ENCODE results near the gene ZNF511. TPM values are rescaled to one million over a fixed set of nuclear protein-coding genes. Genes with fewer than 3 reads are reported as not detected.

The ZNF511 gene, protein sequence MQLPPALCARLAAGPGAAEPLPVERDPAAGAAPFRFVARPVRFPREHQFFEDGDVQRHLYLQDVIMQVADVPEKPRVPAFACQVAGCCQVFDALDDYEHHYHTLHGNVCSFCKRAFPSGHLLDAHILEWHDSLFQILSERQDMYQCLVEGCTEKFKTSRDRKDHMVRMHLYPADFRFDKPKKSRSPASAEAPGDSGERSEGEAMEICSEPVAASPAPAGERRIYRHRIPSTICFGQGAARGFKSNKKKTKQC
- total RNA-seq (2022): 28.9 and 42.7 TPM in 2 replicates
- Bru-seq, nascent RNA: percentile 61 among the genes with signal in this experiment
- BruChase-seq, experiment 1, labeled RNA remaining after a 6-hour chase: percentile 78 among the genes with signal in this experiment
- percentile 64 among the genes with signal in this experiment for BruChase-seq, experiment 2, labeled RNA remaining after a 2-hour chase
- long read RNA-seq, transcript ZNF511-202 (6 exons, 1,520 nt): major isoform, 74 of 85 reads
- long read RNA-seq, partial matches to known transcripts: 2 of 85 reads
- long read RNA-seq, other reads (novel, unspliced or antisense): 5 of 85 reads

DNA sequence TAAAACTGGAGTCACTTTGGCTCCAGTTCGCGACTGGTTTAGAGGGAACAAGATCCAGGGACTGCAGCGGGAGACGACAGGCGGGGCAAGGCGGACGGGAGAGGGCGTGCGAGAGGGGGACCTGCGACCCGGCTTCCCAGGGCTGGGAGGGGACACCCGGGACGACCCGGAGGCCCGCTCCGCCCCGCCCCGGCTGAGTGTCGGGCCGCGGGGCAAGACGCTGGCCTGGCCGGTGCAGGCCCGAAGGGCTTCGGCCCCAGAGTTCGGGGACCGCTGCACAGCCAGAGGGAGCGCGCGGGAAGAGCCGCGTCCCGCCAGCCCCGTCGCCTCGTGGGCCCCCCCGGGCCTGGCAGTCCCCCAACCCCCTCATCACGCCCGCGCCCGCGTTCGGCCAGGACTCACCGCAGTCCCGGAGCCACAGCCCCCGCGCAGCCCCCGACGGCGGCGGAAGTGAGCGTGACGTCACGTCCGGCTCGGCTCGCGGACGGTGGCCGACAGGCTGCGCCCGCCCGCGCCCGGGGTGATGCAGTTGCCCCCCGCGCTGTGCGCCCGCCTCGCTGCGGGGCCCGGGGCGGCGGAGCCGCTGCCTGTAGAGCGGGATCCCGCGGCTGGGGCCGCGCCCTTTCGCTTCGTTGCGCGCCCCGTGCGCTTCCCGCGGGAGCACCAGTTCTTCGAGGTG, at the start of gene ZNF511, which contains the start of gene TUBGCP2:
Gene ZNF511, plus strand, starts transcription at position 494 of the 679 bp plus-strand sequence. Its CDS starts 30 bp downstream, at position 524.
Gene TUBGCP2, minus strand, starts transcription at position 452 of the 679 bp plus-strand sequence. CDS start 5,931 bp downstream, outside the sequence.
- intact Hi-C loops (cut with micrococcal nuclease): loop anchor here (1.0 to 5.0 kb wide), 3 partner anchors 49 to 406 kb away; no protein-coding TSS in a partner anchor
- TF ChIP-seq, protein P1, sequence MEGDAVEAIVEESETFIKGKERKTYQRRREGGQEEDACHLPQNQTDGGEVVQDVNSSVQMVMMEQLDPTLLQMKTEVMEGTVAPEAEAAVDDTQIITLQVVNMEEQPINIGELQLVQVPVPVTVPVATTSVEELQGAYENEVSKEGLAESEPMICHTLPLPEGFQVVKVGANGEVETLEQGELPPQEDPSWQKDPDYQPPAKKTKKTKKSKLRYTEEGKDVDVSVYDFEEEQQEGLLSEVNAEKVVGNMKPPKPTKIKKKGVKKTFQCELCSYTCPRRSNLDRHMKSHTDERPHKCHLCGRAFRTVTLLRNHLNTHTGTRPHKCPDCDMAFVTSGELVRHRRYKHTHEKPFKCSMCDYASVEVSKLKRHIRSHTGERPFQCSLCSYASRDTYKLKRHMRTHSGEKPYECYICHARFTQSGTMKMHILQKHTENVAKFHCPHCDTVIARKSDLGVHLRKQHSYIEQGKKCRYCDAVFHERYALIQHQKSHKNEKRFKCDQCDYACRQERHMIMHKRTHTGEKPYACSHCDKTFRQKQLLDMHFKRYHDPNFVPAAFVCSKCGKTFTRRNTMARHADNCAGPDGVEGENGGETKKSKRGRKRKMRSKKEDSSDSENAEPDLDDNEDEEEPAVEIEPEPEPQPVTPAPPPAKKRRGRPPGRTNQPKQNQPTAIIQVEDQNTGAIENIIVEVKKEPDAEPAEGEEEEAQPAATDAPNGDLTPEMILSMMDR (IDR thresholded peaks at IDR 0.05; ENCODE audit: unreplicated experiment): no peak
- Mint-ChIP-seq H3K27me3 (ENCODE audit: insufficient read depth, unreplicated experiment) (no peaks in the 10 kb centered on the region), H3K4me1 (ENCODE audit: insufficient read depth, unreplicated experiment) (peaks cover 18% of the 10 kb centered on the region), H3K4me3 (ENCODE audit: unreplicated experiment) (peak within 1 kb of the TSS; percentile 98), H3K27ac (ENCODE audit: low read depth, unreplicated experiment) (peak within 1 kb of the TSS; percentile 100), H3K9me3 (ENCODE audit: unreplicated experiment) (no peaks in the 10 kb centered on the region), H3K36me3 (ENCODE audit: insufficient read depth, unreplicated experiment) (peaks cover 27% of the 10 kb centered on the region)
- CTCF ChIA-PET: interaction anchor here (0.5 to 2.2 kb wide), 16 partner anchors 10 to 405 kb away, joined by 3 to 14 read pairs (median 6); partner anchors contain the start of gene ECHS1
- peak; percentile 71 for DNase-seq (ENCODE audit: unreplicated experiment)
- POLR2A ChIA-PET: interaction anchor here (0.5 to 2.1 kb wide), 10 partner anchors 16 to 988 kb away, joined by 3 to 13 read pairs (median 3); no protein-coding TSS in a partner anchor
- BruUV-seq (replicated peaks): TSS peak; percentile 46

DNA sequence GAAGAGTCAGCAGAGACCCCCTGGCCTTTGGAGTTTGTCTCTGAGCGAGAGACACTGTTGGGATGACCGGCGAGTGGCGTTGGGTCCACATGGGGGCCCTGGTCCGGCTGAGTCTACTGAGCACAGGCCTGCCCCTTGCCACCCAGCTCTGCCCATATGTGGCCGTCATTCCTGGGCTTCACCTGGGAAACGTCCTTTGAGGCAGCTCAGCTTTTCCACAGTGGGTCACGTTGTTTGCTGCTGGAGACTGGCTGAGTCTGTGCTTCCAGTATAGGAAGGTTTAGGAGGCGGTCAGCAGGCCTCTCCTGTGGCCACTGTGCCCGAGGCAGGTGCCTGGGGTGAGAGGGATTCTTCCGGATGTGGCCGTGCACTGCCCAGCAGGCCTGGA, 49.1 kb upstream of the ZNF511 start:
- H3K9me3 Mint-ChIP-seq (ENCODE audit: unreplicated experiment): no peaks in the 10 kb centered on the region
- peak overlapping the region; percentile 97 for H3K27ac Mint-ChIP-seq (ENCODE audit: low read depth, unreplicated experiment)
- H3K36me3 Mint-ChIP-seq (ENCODE audit: insufficient read depth, unreplicated experiment): peaks cover 6% of the 10 kb centered on the region
- TF ChIP-seq, protein P1 (IDR thresholded peaks at IDR 0.05; ENCODE audit: unreplicated experiment): no peak
- H3K27me3 Mint-ChIP-seq (ENCODE audit: insufficient read depth, unreplicated experiment): no peaks in the 10 kb centered on the region
- H3K4me3 Mint-ChIP-seq (ENCODE audit: unreplicated experiment): peak overlapping the region; percentile 68
- CTCF ChIA-PET: interaction anchor here (0.6 to 3.9 kb wide), 8 partner anchors 15 to 356 kb away, joined by 3 to 25 read pairs (median 4); no protein-coding TSS in a partner anchor
- DNase-seq (ENCODE audit: unreplicated experiment): no peak
- BruUV-seq (replicated peaks): TSS peak; percentile 39
- intact Hi-C loops (cut with micrococcal nuclease): loop anchor here (1.0 to 5.0 kb wide), 3 partner anchors 19 to 117 kb away; no protein-coding TSS in a partner anchor
- H3K4me1 Mint-ChIP-seq (ENCODE audit: insufficient read depth, unreplicated experiment): peaks cover 37% of the 10 kb centered on the region
- POLR2A ChIA-PET: interaction anchor here (0.8 to 3.7 kb wide), 9 partner anchors 17 to 939 kb away, joined by 3 to 45 read pairs (median 4); partner anchors contain the start of gene ADAM8

DNA sequence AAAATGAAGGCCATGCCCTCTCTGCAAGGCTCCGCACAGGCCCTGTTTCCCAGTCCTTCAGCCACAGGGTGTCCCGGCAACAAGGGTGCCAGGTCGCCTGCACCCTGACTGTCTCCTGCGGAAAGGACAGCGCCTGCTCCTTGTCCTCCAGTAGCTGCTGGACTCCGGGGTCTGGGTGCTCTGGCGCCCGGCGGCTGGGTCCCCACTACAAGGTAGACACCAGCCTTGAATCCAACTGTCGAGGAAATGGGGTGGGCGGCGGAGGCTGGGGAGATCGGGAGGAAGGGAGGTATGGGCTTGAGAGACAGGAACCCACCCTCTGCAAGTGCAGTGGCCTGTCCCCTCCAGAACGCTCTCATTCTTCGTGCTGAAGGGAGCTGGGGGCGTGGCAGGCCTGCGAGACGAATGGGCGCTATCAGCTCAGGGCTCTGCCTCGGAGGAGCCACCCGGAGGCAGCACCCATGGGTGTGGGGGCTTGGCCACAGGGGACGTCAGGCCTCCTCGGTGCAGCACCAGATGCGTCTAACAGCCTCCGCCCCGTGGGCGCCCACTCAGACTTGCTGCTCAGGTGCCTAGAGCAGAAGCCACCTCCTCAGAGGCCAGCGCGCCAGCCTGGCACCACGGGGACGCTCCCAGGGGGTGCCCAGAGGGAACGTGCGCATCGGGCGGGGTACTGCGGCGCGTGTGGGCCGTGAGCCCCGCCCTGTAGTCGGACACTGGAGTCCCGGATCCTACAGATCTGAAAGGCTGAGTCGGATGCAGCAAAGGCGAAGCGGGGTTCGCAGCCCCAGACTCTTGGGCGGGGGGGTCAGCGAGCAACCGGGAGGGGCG, 47.6 kb upstream of the ZNF511 start:
- Mint-ChIP-seq H3K4me3 (ENCODE audit: unreplicated experiment) (peak overlapping the region; percentile 68), H3K9me3 (ENCODE audit: unreplicated experiment) (no peaks in the 10 kb centered on the region), H3K27me3 (ENCODE audit: insufficient read depth, unreplicated experiment) (no peaks in the 10 kb centered on the region), H3K27ac (ENCODE audit: low read depth, unreplicated experiment) (peak overlapping the region; percentile 67), H3K36me3 (ENCODE audit: insufficient read depth, unreplicated experiment) (peaks cover 6% of the 10 kb centered on the region), H3K4me1 (ENCODE audit: insufficient read depth, unreplicated experiment) (peaks cover 44% of the 10 kb centered on the region)
- peak; percentile 47 for DNase-seq (ENCODE audit: unreplicated experiment)
- intact Hi-C loops (cut with micrococcal nuclease): no loop called here
- ChIA-PET CTCF (interaction anchor here (0.6 kb wide), 1 partner anchor 54 kb away, joined by 3 read pairs; no protein-coding TSS in a partner anchor), POLR2A (interaction anchor here (0.9 to 1.3 kb wide), 5 partner anchors 14 to 357 kb away, joined by 4 to 5 read pairs (median 4); no protein-coding TSS in a partner anchor)
- BruUV-seq (replicated peaks): no TSS peak
- TF ChIP-seq, protein P1 (IDR thresholded peaks at IDR 0.05; ENCODE audit: unreplicated experiment): no peak

Data from MCF 10A (cell line).